Motor neuron (in vitro differentiated cells): ENCODE measurements around the gene MAST4. TPM values are rescaled to one million over a fixed set of nuclear protein-coding genes. Genes with fewer than 3 reads are reported as not detected.

Experiments
- ATAC-seq, 8 experiments: fragments of 200-7000 bp; cut with Tn5 transposase; replicated peaks in 6 of 8; 2 replicates each; pipeline ENCODE4 v1.8.0; 2021; ENCODE audit warnings: mild to moderate bottlenecking in 8 of 8, moderate library complexity in 8 of 8
- H3K27ac ChIP-seq, 2 donors: fragments of 250-450 bp; sonication (Bioruptor Pico); 2 replicates each; pipeline ENCODE4 v1.9.0; 2021; ENCODE audit warnings: antibody characterized with exemption in 2 of 2, mild to moderate bottlenecking in 2 of 2, moderate library complexity in 1 of 2
- H3K4me1 ChIP-seq, 2 donors: fragments of 250-450 bp; sonication (Bioruptor Pico); replicated peaks in 1 of 2; 2 replicates each; pipeline ENCODE4 v1.6.1; 2021; ENCODE audit warnings: antibody characterized with exemption in 2 of 2, mild to moderate bottlenecking in 2 of 2, moderate library complexity in 1 of 2
- H3K4me3 ChIP-seq, 5 donors: fragments of 250-450 bp; sonication (Bioruptor Pico); 2 replicates each; pipeline ENCODE4 v1.9.0; 2021; ENCODE audit warnings: antibody characterized with exemption in 5 of 5, mild to moderate bottlenecking in 5 of 5, moderate library complexity in 4 of 5
- WGBS, 10 experiments: fragments of 450-650 bp; shearing (Covaris generic); methylation state at CpG; one replicate each; pipeline ENCODE4 v1.0.0; 2022; 5-methylcytosine and 5-hydroxymethylcytosine counted together
- in situ Hi-C, 9 experiments: fragments of 400-800 bp; cut with MboI; loops; one replicate each; pipeline ENCODE4 v1.15.0; 2021; ENCODE audit warnings: low sequenced_read_pairs in 9 of 9, low pct_unique_long_range_greater_than_20kb in 2 of 9; ENCODE audit not compliant: unreplicated experiment in 9 of 9
- total RNA-seq, 8 experiments: library from RNA; unstranded; fragments of 300-600 nt; gene quantifications; 2 replicates each; pipeline versions ENCODE4 v1.2.3 to v1.2.4, GENCODE V29; 2022

Gene MAST4
- total RNA-seq, 8 experiments from 2014 or later, result 4.3 to 26.1 (median 12.9) TPM

- Histone ChIP-seq H3K4me1 (no peaks in the 10 kb centered on the region), H3K27ac (no peak overlapping the region), H3K4me3 (no peak overlapping the region)
- in situ Hi-C loops, result loop anchor here in 2 of 9 experiments (25.0 kb wide), 1 partner anchor 161 kb away; no protein-coding TSS in a partner anchor
- 79 to 100% (median 98%) methylated on average over 1 to 4 of the region's 4 CpGs; no CpG with 5 or more reads in 2 of the 10 experiments for WGBS, 10 experiments
- ATAC-seq, result peak in 1 of 8 experiments; percentile 32
These were observed 379.9 kb downstream of the MAST4 start for GRCh38 chr5:66976108-66976507.

DNA sequence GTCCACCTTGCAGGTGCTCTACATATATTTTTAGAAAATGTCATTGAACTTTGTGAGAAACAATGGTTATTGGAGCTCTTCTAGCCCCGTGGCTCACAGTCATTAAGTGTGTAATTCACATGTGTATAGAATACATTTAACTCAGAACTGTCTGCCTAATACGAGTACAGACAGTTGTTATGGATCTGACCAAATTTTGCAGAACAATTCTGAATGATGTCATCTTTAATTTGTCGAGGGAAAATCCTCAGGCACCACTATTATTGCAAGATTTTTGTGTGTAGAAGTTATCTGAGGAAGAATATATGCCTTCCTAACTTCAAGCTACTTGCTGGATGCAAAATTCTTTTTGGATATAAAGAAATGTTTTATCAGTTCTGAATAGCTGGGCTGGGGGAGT is 383.5 kb downstream of the MAST4 start:
- Histone ChIP-seq H3K27ac (no peak overlapping the region), H3K4me1 (peaks cover 0 to 6% of the 10 kb centered on the region in 2 donors), H3K4me3 (no peak overlapping the region)
- WGBS, 10 experiments, result 34 to 77% (median 60%) methylated on average over 1 to 3 of the region's 3 CpGs; no CpG with 5 or more reads in 2 of the 10 experiments
- no peak for ATAC-seq
- in situ Hi-C loops, result loop anchor here in 2 of 9 experiments (25.0 kb wide), 1 partner anchor 158 kb away; no protein-coding TSS in a partner anchor

GRCh38 chr5:66981266-66982055 is 385.3 kb downstream of the MAST4 start:
- ATAC-seq, result no peak

GRCh38 chr5:66982056-66982387 is 385.8 kb downstream of the MAST4 start:
- WGBS, 10 experiments, result 59 to 100% (median 85%) methylated on average over 1 to 4 of the region's 4 CpGs; no CpG with 5 or more reads in 2 of the 10 experiments
- Histone ChIP-seq H3K4me3 (no peak overlapping the region), H3K4me1 (peaks cover 0 to 6% of the 10 kb centered on the region in 2 donors), H3K27ac (no peak overlapping the region)
- in situ Hi-C loops, result loop anchor here in 2 of 9 experiments (25.0 kb wide), 1 partner anchor 155 kb away; no protein-coding TSS in a partner anchor
- ATAC-seq, result no peak

More at GRCh38 chr5:66981266-66982055, 385.3 kb downstream of the MAST4 start:
- Histone ChIP-seq H3K4me1 (peaks cover 0 to 6% of the 10 kb centered on the region in 2 donors), H3K27ac (no peak overlapping the region), H3K4me3 (no peak overlapping the region)
- in situ Hi-C loops, result loop anchor here in 2 of 9 experiments (25.0 kb wide), 1 partner anchor 156 kb away; no protein-coding TSS in a partner anchor
- WGBS, 10 experiments, result 72 to 100% (median 82%) methylated on average over 2 to 5 of the region's 5 CpGs; no CpG with 5 or more reads in 1 of the 10 experiments

GRCh38 chr5:66982470-66982869 is 386.3 kb downstream of the MAST4 start:
- in situ Hi-C loops, result loop anchor here in 2 of 9 experiments (25.0 kb wide), 1 partner anchor 155 kb away; no protein-coding TSS in a partner anchor
- Histone ChIP-seq H3K4me1 (peaks cover 0 to 6% of the 10 kb centered on the region in 2 donors), H3K4me3 (no peak overlapping the region), H3K27ac (no peak overlapping the region)
- 70 to 100% (median 86%) methylated on average over 1 to 5 of the region's 5 CpGs; no CpG with 5 or more reads in 1 of the 10 experiments for WGBS, 10 experiments
- peak in 1 of 8 experiments; percentile 39 for ATAC-seq

DNA sequence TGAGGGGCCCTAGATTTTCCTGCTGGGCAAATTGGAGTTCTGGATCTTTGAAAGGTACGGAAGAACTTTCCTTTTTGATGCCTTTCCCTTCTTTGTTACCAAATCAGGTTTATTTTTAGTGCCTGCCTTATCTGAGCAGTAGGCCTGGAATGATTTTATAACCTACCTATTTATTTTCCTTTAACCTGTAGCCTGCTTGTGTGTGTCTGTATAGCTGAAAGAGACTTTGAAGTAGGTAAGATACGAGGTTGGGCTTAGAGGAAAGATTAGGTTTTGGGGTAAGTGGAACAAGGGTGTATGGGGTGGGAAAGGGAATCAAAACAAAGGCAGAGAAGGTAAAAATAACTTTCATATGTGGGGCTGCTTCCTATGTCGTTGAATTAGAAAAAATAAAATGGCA is 389.2 kb downstream of the MAST4 start:
- no peak overlapping the region for H3K4me3 ChIP-seq
- 58 to 100% (median 77%) methylated on average over 2 to 3 of the region's 3 CpGs; no CpG with 5 or more reads in 2 of the 10 experiments for whole genome bisulfite sequencing, 10 experiments
- peaks cover 0 to 6% of the 10 kb centered on the region in 2 donors for H3K4me1 ChIP-seq
- no peak for ATAC-seq
- no peak overlapping the region for H3K27ac ChIP-seq
- in situ Hi-C loops, result loop anchor here in 2 of 9 experiments (25.0 kb wide), 1 partner anchor 152 kb away; no protein-coding TSS in a partner anchor

DNA sequence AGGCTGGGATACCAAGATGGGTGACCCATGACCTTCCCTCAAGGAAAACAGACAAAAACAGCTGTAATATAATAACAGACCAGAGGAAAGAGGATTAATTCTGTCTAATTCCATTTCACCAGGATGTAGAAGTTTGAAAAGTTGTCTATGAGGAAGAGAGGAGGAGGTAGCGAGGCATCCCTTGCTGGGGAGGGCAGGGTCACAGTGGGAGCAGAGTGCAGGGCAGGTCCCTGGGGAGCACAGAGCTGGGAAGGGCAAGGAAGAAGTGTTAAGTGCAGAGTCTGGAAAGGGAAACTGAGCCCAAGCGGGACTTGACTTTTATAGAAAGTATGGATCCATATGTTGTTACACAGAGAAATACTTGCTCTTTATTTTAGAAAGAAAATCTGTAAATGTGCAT is 389.8 kb downstream of the MAST4 start:
- no peak overlapping the region for H3K4me3 ChIP-seq
- WGBS, 10 experiments, result 67 to 100% (median 95%) methylated on average over 1 to 2 of the region's 2 CpGs; no CpG with 5 or more reads in 4 of the 10 experiments
- H3K27ac ChIP-seq, result no peak overlapping the region
- ATAC-seq, result no peak
- peaks cover 0 to 6% of the 10 kb centered on the region in 2 donors for H3K4me1 ChIP-seq
- in situ Hi-C loops, result loop anchor here in 2 of 9 experiments (25.0 kb wide), 1 partner anchor 151 kb away; no protein-coding TSS in a partner anchor

DNA sequence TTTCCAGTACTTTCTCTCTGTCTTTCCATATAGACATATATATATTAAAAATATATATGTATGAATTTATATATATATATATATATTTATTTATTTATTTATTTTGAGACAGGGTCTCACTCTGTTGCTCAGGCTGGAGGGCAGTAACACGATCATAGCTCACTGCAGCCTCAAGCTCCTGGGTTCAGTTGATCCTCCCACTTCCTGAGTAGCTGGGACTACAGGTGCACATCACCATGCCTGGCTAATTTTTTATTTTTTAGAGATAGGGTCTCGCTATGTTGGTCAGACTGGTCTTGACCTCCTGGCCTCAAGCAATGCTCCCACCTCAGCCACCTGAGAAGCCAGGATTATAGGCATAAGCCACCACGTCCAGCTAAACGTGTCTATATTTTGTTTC is 390.3 kb downstream of the MAST4 start:
- no peak overlapping the region for H3K4me3 ChIP-seq
- H3K4me1 ChIP-seq, result peaks cover 0 to 6% of the 10 kb centered on the region in 2 donors
- no peak overlapping the region for H3K27ac ChIP-seq
- in situ Hi-C loops, result loop anchor here in 2 of 9 experiments (25.0 kb wide), 1 partner anchor 151 kb away; no protein-coding TSS in a partner anchor
- 52 to 100% (median 88%) methylated on average over 1 to 3 of the region's 4 CpGs; no CpG with 5 or more reads in 3 of the 10 experiments for WGBS, 10 experiments
- no peak for ATAC-seq

GRCh38 chr5:66987126-66987525 is 390.9 kb downstream of the MAST4 start:
- WGBS, 10 experiments, result 17 to 100% (median 66%) methylated on average over 1 to 2 of the region's 2 CpGs
- in situ Hi-C loops, result loop anchor here in 2 of 9 experiments (25.0 kb wide), 1 partner anchor 150 kb away; no protein-coding TSS in a partner anchor
- ATAC-seq, result peak in 2 of 8 experiments; percentile 57 to 63
- H3K4me3 ChIP-seq, result no peak overlapping the region
- H3K4me1 ChIP-seq, result peaks cover 0 to 6% of the 10 kb centered on the region in 2 donors
- no peak overlapping the region for H3K27ac ChIP-seq

GRCh38 chr5:66987540-66987939 is 391.3 kb downstream of the MAST4 start:
- 9 to 94% (median 84%) methylated on average over 1 to 3 of the region's 3 CpGs for WGBS, 10 experiments
- H3K4me3 ChIP-seq, result no peak overlapping the region
- peaks cover 0 to 3% of the 10 kb centered on the region in 2 donors for H3K4me1 ChIP-seq
- in situ Hi-C loops, result loop anchor here in 2 of 9 experiments (25.0 kb wide), 1 partner anchor 150 kb away; no protein-coding TSS in a partner anchor
- no peak for ATAC-seq
- H3K27ac ChIP-seq, result no peak overlapping the region

- peak in 2 of 8 experiments; percentile 37 to 47 for ATAC-seq
- 20 to 83% (median 49%) methylated on average over 1 to 3 of the region's 3 CpGs for WGBS, 10 experiments
- in situ Hi-C loops, result loop anchor here in 2 of 9 experiments (25.0 kb wide), 1 partner anchor 149 kb away; no protein-coding TSS in a partner anchor
These were observed 392.0 kb downstream of the MAST4 start for GRCh38 chr5:66987949-66988838.

DNA sequence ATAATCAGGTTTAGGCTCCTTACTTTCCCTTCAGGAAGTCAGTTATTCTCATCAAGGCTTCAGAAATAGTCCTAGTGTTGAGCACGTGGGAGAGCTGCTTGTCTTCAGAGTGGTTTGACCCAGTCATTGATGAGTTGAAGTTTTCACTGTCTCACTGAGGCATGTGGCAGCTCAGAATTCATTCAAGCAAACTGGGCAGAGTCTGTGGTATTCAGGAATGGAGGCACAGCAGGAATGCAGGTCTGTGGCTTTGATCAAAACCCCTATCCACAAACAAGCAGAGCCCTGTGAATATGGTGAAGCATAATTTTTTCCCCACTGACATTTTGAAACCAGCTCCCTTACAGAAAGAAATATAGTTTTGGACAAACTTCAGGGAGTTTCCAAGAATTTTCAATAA is 393.1 kb downstream of the MAST4 start:
- Histone ChIP-seq H3K4me3 (no peak overlapping the region), H3K27ac (no peak overlapping the region), H3K4me1 (peaks cover 0 to 2% of the 10 kb centered on the region in 2 donors)
- WGBS, 10 experiments, result 0% methylated on average over 1 of the region's 1 CpG; no CpG with 5 or more reads in 5 of the 10 experiments
- peak in 3 of 8 experiments; percentile 60 to 63 (median 61) for ATAC-seq
- in situ Hi-C loops, result loop anchor here in 2 of 9 experiments (25.0 kb wide), 1 partner anchor 148 kb away; no protein-coding TSS in a partner anchor

More at GRCh38 chr5:66987949-66988838, 392.0 kb downstream of the MAST4 start:
- no peak overlapping the region for H3K4me3 ChIP-seq
- peaks cover 0 to under 1% of the 10 kb centered on the region in 2 donors for H3K4me1 ChIP-seq
- no peak overlapping the region for H3K27ac ChIP-seq
